Astrocyte (in vitro differentiated cells and primary cell): ENCODE results near the gene CELF2. TPM values are rescaled to one million over a fixed set of nuclear protein-coding genes. Genes with fewer than 3 reads are reported as not detected.

Experiments used
- DNase-seq: peaks from one replicate; pipeline ENCODE4 v3.0.0-alpha.2; 2010; ENCODE audit warnings: low read depth
- FAIRE-seq: peaks from 2 replicates; lab custom pipeline; 2011; peaks lifted over from hg19 to GRCh38; lab: Jason Lieb, UNC
- H2AFZ ChIP-seq: 2 replicates; pipeline ENCODE4 v1.6.0; 2012; ENCODE audit warnings: low read depth, low read length, inconsistent platforms
- H3K27ac ChIP-seq: 2 replicates; pipeline ENCODE4 v1.5.1; 2011; ENCODE audit warnings: low read depth, low read length, inconsistent platforms
- H3K27me3 ChIP-seq: 2 replicates; pipeline ENCODE4 v1.6.0; 2011; ENCODE audit warnings: low read length, inconsistent platforms; ENCODE audit not compliant: insufficient read depth
- H3K36me3 ChIP-seq: 2 replicates; pipeline ENCODE4 v1.5.1; 2011; ENCODE audit warnings: low read length, inconsistent platforms; ENCODE audit not compliant: insufficient read depth
- H3K4me1 ChIP-seq: 2 replicates; pipeline ENCODE4 v1.5.1; 2011; ENCODE audit warnings: low read length, inconsistent platforms; ENCODE audit not compliant: insufficient read depth
- H3K4me2 ChIP-seq: 2 replicates; pipeline ENCODE4 v1.6.0; 2012; ENCODE audit warnings: low read length, inconsistent platforms
- H3K4me3 ChIP-seq: 2 replicates; pipeline ENCODE4 v1.5.1; 2011; ENCODE audit warnings: low read depth, mild to moderate bottlenecking, low read length, inconsistent platforms; ENCODE audit not compliant: insufficient read depth
- H3K79me2 ChIP-seq: 2 replicates; pipeline ENCODE4 v1.6.0; 2012; ENCODE audit warnings: mild to moderate bottlenecking, low read length, inconsistent platforms; ENCODE audit not compliant: insufficient read depth
- H3K9ac ChIP-seq: 2 replicates; pipeline ENCODE4 v1.6.0; 2012; ENCODE audit warnings: mild to moderate bottlenecking, low read length, inconsistent platforms
- H3K9me3 ChIP-seq: 2 replicates; pipeline ENCODE4 v1.5.1; 2012; ENCODE audit warnings: low read depth, mild to moderate bottlenecking, low read length, inconsistent platforms; ENCODE audit not compliant: insufficient read depth
- H4K20me1 ChIP-seq: 2 replicates; pipeline ENCODE4 v1.6.0; 2012; ENCODE audit warnings: low read length, inconsistent platforms; ENCODE audit not compliant: insufficient read depth
- H3K27ac Mint-ChIP-seq: one replicate; pipeline ENCODE4 v1.8.0; 2021; ENCODE audit warnings: mild to moderate bottlenecking, mixed read lengths; ENCODE audit not compliant: unreplicated experiment
- H3K27me3 Mint-ChIP-seq: one replicate; pipeline ENCODE4 v1.8.0; 2021; ENCODE audit warnings: low read depth, mixed read lengths; ENCODE audit not compliant: unreplicated experiment
- H3K36me3 Mint-ChIP-seq: one replicate; pipeline ENCODE4 v1.8.0; 2021; ENCODE audit warnings: low read depth, mixed read lengths; ENCODE audit not compliant: unreplicated experiment
- H3K4me1 Mint-ChIP-seq: one replicate; pipeline ENCODE4 v1.8.0; 2021; ENCODE audit warnings: low read depth, mixed read lengths; ENCODE audit not compliant: unreplicated experiment
- H3K4me3 Mint-ChIP-seq: one replicate; pipeline ENCODE4 v1.8.0; 2021; ENCODE audit warnings: mild to moderate bottlenecking, moderate library complexity, mixed read lengths; ENCODE audit not compliant: unreplicated experiment
- H3K9me3 Mint-ChIP-seq: one replicate; pipeline ENCODE4 v1.8.0; 2021; ENCODE audit warnings: mild to moderate bottlenecking, mixed read lengths; ENCODE audit not compliant: unreplicated experiment
- EZH2 ChIP-seq: IDR thresholded peaks from 2 replicates; pipeline ENCODE4 v1.6.1; 2012; ENCODE audit warnings: mild to moderate bottlenecking, low read length, inconsistent platforms; ENCODE audit not compliant: insufficient read depth
- total RNA-seq: library from RNA; stranded (reverse); gene quantifications from 2 replicates; pipeline ENCODE4 v1.2.1, GENCODE V29; 2021
- TF ChIP-seq, protein P1 (sequence below): IDR thresholded peaks from 2 replicates; pipeline ENCODE4 v1.5.1; 2011; ENCODE audit warnings: low read depth, mild to moderate bottlenecking, inconsistent platforms, low read length, moderate library complexity; ENCODE audit not compliant: insufficient read depth

The CELF2 gene
- total RNA-seq, 1 donor from 2014 or later, result 76.1 TPM

DNA sequence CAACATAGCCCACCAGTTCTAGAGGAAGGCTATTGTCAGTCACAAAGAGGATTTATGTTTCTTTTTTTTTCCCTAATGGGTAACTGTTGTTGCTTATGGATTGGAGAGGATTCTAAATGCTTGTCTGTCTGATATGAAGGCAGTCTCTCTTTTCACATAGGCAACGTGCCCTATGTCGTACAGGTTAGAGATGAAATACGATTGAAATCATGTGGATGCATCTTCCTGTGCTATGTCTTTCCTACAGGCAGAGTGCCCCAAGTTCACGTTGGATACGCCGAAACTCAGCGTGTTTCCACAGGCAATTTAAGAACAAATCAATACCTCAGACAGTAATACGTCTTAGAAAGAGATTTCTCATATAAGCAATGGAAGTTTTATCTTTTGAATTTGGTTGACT is 93.8 kb downstream of the CELF2 start:
- Histone ChIP-seq H3K9ac (no peak overlapping the region), H3K9me3 (no peaks in the 10 kb centered on the region), H3K4me1 (no peaks in the 10 kb centered on the region), H3K27ac (no peak overlapping the region), H4K20me1 (no peaks in the 10 kb centered on the region), H3K79me2 (no peaks in the 10 kb centered on the region), H2AFZ (no peak overlapping the region), H3K27me3 (no peaks in the 10 kb centered on the region), H3K4me3 (no peak overlapping the region), H3K4me2 (no peak overlapping the region), H3K36me3 (no peaks in the 10 kb centered on the region)
- Mint-ChIP-seq H3K27me3 (no peaks in the 10 kb centered on the region), H3K36me3 (peaks cover 3% of the 10 kb centered on the region), H3K4me3 (no peak overlapping the region), H3K27ac (no peak overlapping the region), H3K9me3 (peaks cover 5% of the 10 kb centered on the region), H3K4me1 (peaks cover 17% of the 10 kb centered on the region)
- TF ChIP-seq, protein P1, sequence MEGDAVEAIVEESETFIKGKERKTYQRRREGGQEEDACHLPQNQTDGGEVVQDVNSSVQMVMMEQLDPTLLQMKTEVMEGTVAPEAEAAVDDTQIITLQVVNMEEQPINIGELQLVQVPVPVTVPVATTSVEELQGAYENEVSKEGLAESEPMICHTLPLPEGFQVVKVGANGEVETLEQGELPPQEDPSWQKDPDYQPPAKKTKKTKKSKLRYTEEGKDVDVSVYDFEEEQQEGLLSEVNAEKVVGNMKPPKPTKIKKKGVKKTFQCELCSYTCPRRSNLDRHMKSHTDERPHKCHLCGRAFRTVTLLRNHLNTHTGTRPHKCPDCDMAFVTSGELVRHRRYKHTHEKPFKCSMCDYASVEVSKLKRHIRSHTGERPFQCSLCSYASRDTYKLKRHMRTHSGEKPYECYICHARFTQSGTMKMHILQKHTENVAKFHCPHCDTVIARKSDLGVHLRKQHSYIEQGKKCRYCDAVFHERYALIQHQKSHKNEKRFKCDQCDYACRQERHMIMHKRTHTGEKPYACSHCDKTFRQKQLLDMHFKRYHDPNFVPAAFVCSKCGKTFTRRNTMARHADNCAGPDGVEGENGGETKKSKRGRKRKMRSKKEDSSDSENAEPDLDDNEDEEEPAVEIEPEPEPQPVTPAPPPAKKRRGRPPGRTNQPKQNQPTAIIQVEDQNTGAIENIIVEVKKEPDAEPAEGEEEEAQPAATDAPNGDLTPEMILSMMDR, result no peak
- TF ChIP-seq EZH2, result no peak
- DNase-seq, result no peak
- FAIRE-seq, result no peak

DNA sequence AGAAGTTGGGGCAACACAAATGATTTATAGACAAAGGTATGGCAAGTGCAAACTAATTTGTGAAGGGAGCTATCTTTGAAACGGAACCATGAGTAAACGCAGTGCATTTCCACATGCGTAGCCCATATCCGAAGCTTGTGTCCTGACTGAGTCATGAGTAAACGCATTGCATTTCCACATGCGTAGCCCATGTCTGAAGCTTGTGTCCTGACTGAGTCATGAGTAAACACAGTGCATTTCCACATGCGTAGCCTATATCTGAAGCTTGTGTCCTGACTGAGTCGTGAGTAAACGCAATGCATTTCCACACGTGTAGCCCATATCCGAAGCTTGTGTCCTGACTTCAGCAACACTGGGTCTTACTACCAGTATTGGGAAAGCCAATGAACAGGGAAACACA is 95.0 kb downstream of the CELF2 start:
- peaks cover 5% of the 10 kb centered on the region for H3K9me3 Mint-ChIP-seq
- H3K36me3 ChIP-seq, result no peaks in the 10 kb centered on the region
- H3K36me3 Mint-ChIP-seq, result peaks cover 3% of the 10 kb centered on the region
- no peak overlapping the region for H3K4me3 Mint-ChIP-seq
- no peak overlapping the region for H3K9ac ChIP-seq
- no peak overlapping the region for H3K27ac ChIP-seq
- no peaks in the 10 kb centered on the region for H4K20me1 ChIP-seq
- H3K4me1 Mint-ChIP-seq, result peaks cover 17% of the 10 kb centered on the region
- no peaks in the 10 kb centered on the region for H3K79me2 ChIP-seq
- no peaks in the 10 kb centered on the region for H3K9me3 ChIP-seq
- no peaks in the 10 kb centered on the region for H3K27me3 ChIP-seq
- H2AFZ ChIP-seq, result no peak overlapping the region
- FAIRE-seq (no peak), DNase-seq (no peak)
- H3K4me2 ChIP-seq, result no peak overlapping the region
- no peaks in the 10 kb centered on the region for H3K27me3 Mint-ChIP-seq
- no peak for TF ChIP-seq EZH2
- TF ChIP-seq, protein P1, result no peak
- H3K4me3 ChIP-seq, result no peak overlapping the region
- no peaks in the 10 kb centered on the region for H3K4me1 ChIP-seq
- no peak overlapping the region for H3K27ac Mint-ChIP-seq

DNA sequence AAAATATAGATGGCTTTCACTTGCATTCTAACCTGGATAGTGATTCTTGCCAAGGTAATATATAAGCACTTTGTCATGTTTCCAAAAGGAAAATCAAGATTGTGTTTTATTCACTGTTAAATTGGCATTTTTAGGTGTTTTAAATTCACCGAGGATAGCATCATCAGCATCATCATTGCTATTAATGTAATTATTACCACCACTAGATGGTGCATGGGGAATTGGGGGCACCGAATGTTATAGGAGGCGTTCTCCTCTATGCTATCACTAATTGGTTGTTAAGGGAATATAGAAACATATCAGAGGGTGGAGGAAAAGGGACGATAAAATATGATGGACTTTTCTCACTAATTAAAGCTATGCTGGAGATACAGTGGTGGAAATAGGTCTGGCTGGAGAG is 95.5 kb downstream of the CELF2 start:
- H3K36me3 ChIP-seq, result no peaks in the 10 kb centered on the region

More for the DNA sequence above, 95.5 kb downstream of the CELF2 start:
- H3K27ac Mint-ChIP-seq, result no peak overlapping the region
- H2AFZ ChIP-seq, result no peak overlapping the region
- H3K4me1 Mint-ChIP-seq, result peaks cover 17% of the 10 kb centered on the region
- H4K20me1 ChIP-seq, result no peaks in the 10 kb centered on the region
- H3K36me3 Mint-ChIP-seq, result peaks cover 3% of the 10 kb centered on the region
- no peaks in the 10 kb centered on the region for H3K27me3 ChIP-seq
- H3K9me3 Mint-ChIP-seq, result peaks cover 5% of the 10 kb centered on the region
- no peak overlapping the region for H3K9ac ChIP-seq
- FAIRE-seq, result no peak
- no peak overlapping the region for H3K4me3 Mint-ChIP-seq
- H3K4me1 ChIP-seq, result no peaks in the 10 kb centered on the region
- TF ChIP-seq EZH2, result no peak
- TF ChIP-seq, protein P1, result no peak
- DNase-seq, result no peak
- H3K4me2 ChIP-seq, result no peak overlapping the region
- H3K4me3 ChIP-seq, result no peak overlapping the region
- H3K9me3 ChIP-seq, result no peaks in the 10 kb centered on the region
- H3K79me2 ChIP-seq, result no peaks in the 10 kb centered on the region
- no peak overlapping the region for H3K27ac ChIP-seq
- no peaks in the 10 kb centered on the region for H3K27me3 Mint-ChIP-seq
